Cardiac atrium fibroblast (primary cell): ENCODE data around the gene C1orf167. TPM values are rescaled to one million over a fixed set of nuclear protein-coding genes. Genes with fewer than 3 reads are reported as not detected.

ENCODE experiments used
- total RNA-seq: library from RNA; depleted of rRNA; stranded (reverse); fragments of >200 nt; gene quantifications from 2 replicates; pipeline ENCODE4 v1.2.3, GENCODE V29; 2015

The C1orf167 gene
- total RNA-seq, result 3.6 TPM in 1 of 2 replicates, not detected in the other

DNA sequence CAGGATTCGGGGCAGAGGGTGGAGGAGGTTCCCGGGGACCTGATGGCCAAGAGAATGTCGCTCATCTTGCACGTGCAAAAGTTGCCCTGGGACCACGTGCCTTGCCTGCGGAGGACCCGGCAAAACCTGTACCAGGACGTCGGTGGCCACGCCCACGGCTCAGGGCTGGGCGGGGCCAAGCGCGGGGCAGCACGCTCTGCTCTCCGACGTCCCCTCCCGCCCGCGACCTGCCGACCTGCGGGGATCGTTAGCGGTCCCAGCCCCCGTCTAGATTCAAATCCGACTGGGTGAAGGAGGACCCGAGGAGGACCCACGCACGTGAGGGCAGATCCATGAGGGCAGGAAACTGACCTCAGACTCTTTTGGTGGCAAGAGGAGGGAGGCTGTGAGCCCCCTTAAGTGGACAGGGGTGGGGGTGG lies at the start of gene C1orf167:
C1orf167 (plus strand) TSS at position 206 of the 419 bp plus-strand sequence. CDS start 2,208 bp downstream, outside the sequence.

GRCh38 chr1:11735854-11736745 lies 25.9 kb upstream of the C1orf167 start, which contains the start of gene AGTRAP:
Gene AGTRAP, plus strand, starts transcription at chr1:11736136. Its CDS starts 73 bp downstream, at chr1:11736209.

GRCh38 chr1:11805422-11806306 lies 43.7 kb downstream of the C1orf167 start, which contains the start of the genes CLCN6 and MTHFR:
Gene CLCN6, plus strand, starts transcription at chr1:11806191. Its CDS starts 72 bp downstream, at chr1:11806263.
Gene MTHFR, minus strand, starts transcription at chr1:11805964. Its CDS starts 2,848 bp downstream, at chr1:11803116.

Other genes starting within 250 kb of the C1orf167 start
- gene FBXO2, start 107.8 kb upstream of the C1orf167 start, total RNA-seq, result not detected in 2 replicates
- gene FBXO44, start 107.3 kb upstream of the C1orf167 start, total RNA-seq, result 3.6 and 8.3 TPM in 2 replicates
- gene FBXO6, start 98.0 kb upstream of the C1orf167 start, total RNA-seq, result 2.8 and 5.6 TPM in 2 replicates
- 27.1 and 31.2 TPM in 2 replicates for gene MAD2L2, start 81.0 kb upstream of the C1orf167 start, total RNA-seq
- under 0.01 and 0.16 TPM in 2 replicates for gene DRAXIN, start 70.5 kb upstream of the C1orf167 start, total RNA-seq
- 48.4 and 77.8 TPM in 2 replicates for gene AGTRAP, start 26.1 kb upstream of the C1orf167 start, total RNA-seq
- 16.5 and 18.2 TPM in 2 replicates for gene MTHFR, start 43.8 kb downstream of the C1orf167 start, total RNA-seq
- gene CLCN6, start 44.0 kb downstream of the C1orf167 start, total RNA-seq, result 5.4 and 7.6 TPM in 2 replicates
- not detected in 2 replicates for gene NPPA, start 85.6 kb downstream of the C1orf167 start, total RNA-seq
- gene NPPB, start 96.8 kb downstream of the C1orf167 start, total RNA-seq, result 3.2 and 6.5 TPM in 2 replicates
- gene KIAA2013, start 164.2 kb downstream of the C1orf167 start, total RNA-seq, result 77.4 and 93.0 TPM in 2 replicates
- gene PLOD1, start 172.5 kb downstream of the C1orf167 start, total RNA-seq, result 1,176 and 1,236 TPM in 2 replicates
- 33.0 and 49.2 TPM in 2 replicates for gene MFN2, start 218.3 kb downstream of the C1orf167 start, total RNA-seq